K562 (cell line): ENCODE measurements around the gene TYRO3. TPM values are rescaled to one million over a fixed set of nuclear protein-coding genes. Genes with fewer than 3 reads are reported as not detected.

Experiments used
- C11orf30 ChIP-seq: fragments of 450-650 bp; IDR thresholded peaks from 2 replicates; pipeline ENCODE4 v1.6.1; 2016; ENCODE audit warnings: low read depth, mild to moderate bottlenecking
- DPF2 ChIP-seq: fragments of 450-650 bp; IDR thresholded peaks from 2 replicates; pipeline ENCODE4 v1.6.1; 2016
- HNRNPLL ChIP-seq: fragments of 200-400 bp; formaldehyde crosslinking; IDR thresholded peaks from 2 replicates; pipeline ENCODE4 v1.6.1; 2017; ENCODE audit warnings: low read length, low read depth, mild to moderate bottlenecking; ENCODE audit not compliant: poor library complexity, severe bottlenecking
- JUN ChIP-seq, 2 experiments: sonication (generic) in 1 of 2; formaldehyde crosslinking in 1 of 2; IDR thresholded peaks; 2 replicates each; pipeline versions ENCODE4 v1.6.1 to v1.8.0; 2012 to 2022; ENCODE audit warnings: borderline replicate concordance in 2 of 2, mild to moderate bottlenecking in 2 of 2, improper control_type of control experiment in 1 of 2, low read depth in 1 of 2, low read length in 1 of 2, missing genetic modification reagents in 1 of 2
- MAFG ChIP-seq: fragments of 450-650 bp; conservative IDR thresholded peaks from 2 replicates; pipeline ENCODE4 v1.6.1; 2016; ENCODE audit warnings: missing genetic modification characterization, missing compliant biosample characterization
- ZNF121 ChIP-seq: sonication (generic); formaldehyde crosslinking; conservative IDR thresholded peaks from 2 replicates; pipeline ENCODE4 v1.8.0; 2022; ENCODE audit warnings: missing genetic modification reagents
- ZNF384 ChIP-seq: IDR thresholded peaks from 2 replicates; pipeline ENCODE4 v1.6.1; 2012; ENCODE audit warnings: low read depth, low read length, improper control_type of control experiment
- polyA plus RNA-seq, 8 experiments: library from polyadenylated mRNA; depleted of rRNA in 4 of 8; stranded (reverse) in 5 of 8; unstranded in 3 of 8; fragments of >200 nt; fragmentation: Nextera tagmentation in 2 of 8; fragmentation: Illumina TruSeq in 1 of 8; extraction: Ambion mirVana in 2 of 8; extraction: Trizol in 1 of 8; gene quantifications; 2 replicates each; pipeline versions ENCODE4 v1.2.1 to v1.2.3, GENCODE V29; 2011 to 2014; ENCODE audit warnings: inconsistent platforms in 1 of 8, missing spikeins in 1 of 8
- total RNA-seq, 7 experiments: library from RNA; depleted of rRNA in 6 of 7; stranded (reverse); fragments of >200 nt in 6 of 7; fragmentation: Illumina TruSeq in 2 of 7; extraction: Trizol in 2 of 7; gene quantifications; 2 replicates each; pipeline versions ENCODE4 v1.2.1 to v1.2.3, GENCODE V29; 2011 to 2021; ENCODE audit warnings: low replicate concordance in 1 of 7
- TF ChIP-seq, protein P1 (sequence below): fragments of 450-650 bp; formaldehyde crosslinking; IDR thresholded peaks from 2 replicates; pipeline ENCODE4 v1.4.0; 2020; ENCODE audit warnings: mild to moderate bottlenecking, moderate library complexity
- TF ChIP-seq, protein P2 (sequence below): fragments of 450-650 bp; formaldehyde crosslinking; IDR thresholded peaks from 2 replicates; pipeline ENCODE4 v1.4.0; 2020; ENCODE audit warnings: mild to moderate bottlenecking

TYRO3 gene
- total and polyA plus RNA-seq, 9 of the 15 experiments (the other 6 are each of a cell fraction or from before 2014, with no cell fraction given): 2.6 to 39.6 (median 18.6) TPM

DNA sequence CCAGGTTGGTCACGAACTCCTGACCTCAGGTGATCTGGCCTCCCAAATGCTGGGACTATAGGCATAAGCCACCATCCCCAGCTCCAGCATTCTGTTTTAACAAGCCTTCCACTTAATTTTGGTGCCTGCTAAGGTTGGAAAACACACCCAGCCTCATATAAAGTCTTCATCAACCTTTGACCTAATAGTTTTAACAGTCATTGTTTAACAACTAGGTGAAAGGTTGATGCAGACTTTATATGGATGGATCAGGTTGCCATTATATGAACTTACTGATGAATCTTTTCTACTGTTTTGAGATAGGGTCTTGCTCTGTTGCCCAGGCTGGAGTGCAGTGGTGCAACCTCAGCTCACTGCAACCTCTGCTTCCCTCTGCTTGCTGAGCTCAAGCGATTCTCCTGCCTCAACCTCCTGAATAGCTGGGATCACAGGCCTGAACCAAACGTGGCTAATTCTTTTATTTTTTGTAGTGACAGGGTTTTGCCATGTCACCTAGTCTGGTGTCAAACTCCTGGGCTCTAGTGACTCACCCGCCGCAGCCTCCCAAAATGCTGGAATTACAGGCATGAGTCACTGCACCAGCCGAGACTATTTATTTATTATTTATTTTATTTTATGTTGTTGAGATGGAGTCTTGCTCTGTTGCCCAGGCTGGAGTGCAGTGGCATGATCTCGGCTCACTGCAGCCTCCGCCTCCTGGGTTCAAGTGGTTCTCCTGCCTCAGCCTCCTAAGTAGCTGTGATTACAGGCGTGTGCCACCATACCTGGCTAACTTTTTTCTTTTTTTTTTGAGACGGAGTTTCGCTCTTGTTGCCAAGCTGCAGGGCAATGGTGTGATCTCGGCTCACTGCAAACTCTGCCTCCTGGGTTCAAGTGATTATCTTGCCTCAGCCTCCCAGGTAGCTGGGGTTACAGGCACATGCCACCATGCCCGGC, 11.9 kb upstream of the TYRO3 start (continued):
- TF ChIP-seq JUN (IDR thresholded peaks at IDR 0.05; ENCODE audit: borderline replicate concordance, low read depth, low read length) (peak; percentile 83), JUN (CRISPR knock-in tag; IDR thresholded peaks at IDR 0.05; ENCODE audit: borderline replicate concordance) (no peak), ZNF384 (0 out of 2 replicates have a peak, but pooled peaks have one; percentile 39), HNRNPLL (no peak), DPF2 (peak; percentile 74), ZNF121 (CRISPR knock-in tag) (peak; percentile 81), C11orf30 (peak; percentile 74), MAFG (peak; percentile 46; the same call in 1 of the 2 replicates)
- TF ChIP-seq, protein P1, sequence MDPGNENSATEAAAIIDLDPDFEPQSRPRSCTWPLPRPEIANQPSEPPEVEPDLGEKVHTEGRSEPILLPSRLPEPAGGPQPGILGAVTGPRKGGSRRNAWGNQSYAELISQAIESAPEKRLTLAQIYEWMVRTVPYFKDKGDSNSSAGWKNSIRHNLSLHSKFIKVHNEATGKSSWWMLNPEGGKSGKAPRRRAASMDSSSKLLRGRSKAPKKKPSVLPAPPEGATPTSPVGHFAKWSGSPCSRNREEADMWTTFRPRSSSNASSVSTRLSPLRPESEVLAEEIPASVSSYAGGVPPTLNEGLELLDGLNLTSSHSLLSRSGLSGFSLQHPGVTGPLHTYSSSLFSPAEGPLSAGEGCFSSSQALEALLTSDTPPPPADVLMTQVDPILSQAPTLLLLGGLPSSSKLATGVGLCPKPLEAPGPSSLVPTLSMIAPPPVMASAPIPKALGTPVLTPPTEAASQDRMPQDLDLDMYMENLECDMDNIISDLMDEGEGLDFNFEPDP (CRISPR knock-in tag): no peak
- TF ChIP-seq, protein P2, sequence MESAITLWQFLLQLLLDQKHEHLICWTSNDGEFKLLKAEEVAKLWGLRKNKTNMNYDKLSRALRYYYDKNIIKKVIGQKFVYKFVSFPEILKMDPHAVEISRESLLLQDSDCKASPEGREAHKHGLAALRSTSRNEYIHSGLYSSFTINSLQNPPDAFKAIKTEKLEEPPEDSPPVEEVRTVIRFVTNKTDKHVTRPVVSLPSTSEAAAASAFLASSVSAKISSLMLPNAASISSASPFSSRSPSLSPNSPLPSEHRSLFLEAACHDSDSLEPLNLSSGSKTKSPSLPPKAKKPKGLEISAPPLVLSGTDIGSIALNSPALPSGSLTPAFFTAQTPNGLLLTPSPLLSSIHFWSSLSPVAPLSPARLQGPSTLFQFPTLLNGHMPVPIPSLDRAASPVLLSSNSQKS (CRISPR knock-in tag): no peak
